MG63 (cell line): Measurements from ENCODE around the gene TSPAN10. TPM values are rescaled to one million over a fixed set of nuclear protein-coding genes. Genes with fewer than 3 reads are reported as not detected.

Experiments used
- DNase-seq: peaks from one replicate; pipeline ENCODE4 v3.0.0-alpha.2; 2020
- H3K27me3 ChIP-seq: fragments of 250-450 bp; sonication (Bioruptor Pico); 2 replicates; pipeline ENCODE4 v1.5.1; 2020; ENCODE audit warnings: mild to moderate bottlenecking, moderate library complexity
- H3K36me3 ChIP-seq: fragments of 250-450 bp; sonication (Bioruptor Pico); 2 replicates; pipeline ENCODE4 v1.5.1; 2020; ENCODE audit warnings: mild to moderate bottlenecking, moderate library complexity
- H3K4me3 ChIP-seq: fragments of 250-450 bp; sonication (Bioruptor Pico); 2 replicates; pipeline ENCODE4 v1.5.1; 2020; ENCODE audit warnings: mild to moderate bottlenecking, moderate library complexity
- H3K9me3 ChIP-seq: fragments of 250-450 bp; sonication (Bioruptor Pico); 2 replicates; pipeline ENCODE4 v1.5.1; 2020; ENCODE audit warnings: mild to moderate bottlenecking, moderate library complexity
- total RNA-seq: library from RNA; depleted of rRNA; stranded (reverse); fragments of >200 nt; shearing (Covaris generic); gene quantifications from 2 replicates; pipeline ENCODE4 v1.2.3, GENCODE V29; 2014; ENCODE audit warnings: low replicate concordance

The TSPAN10 gene
- total RNA-seq, 1 experiment from 2014 or later, result 3.7 TPM

DNA sequence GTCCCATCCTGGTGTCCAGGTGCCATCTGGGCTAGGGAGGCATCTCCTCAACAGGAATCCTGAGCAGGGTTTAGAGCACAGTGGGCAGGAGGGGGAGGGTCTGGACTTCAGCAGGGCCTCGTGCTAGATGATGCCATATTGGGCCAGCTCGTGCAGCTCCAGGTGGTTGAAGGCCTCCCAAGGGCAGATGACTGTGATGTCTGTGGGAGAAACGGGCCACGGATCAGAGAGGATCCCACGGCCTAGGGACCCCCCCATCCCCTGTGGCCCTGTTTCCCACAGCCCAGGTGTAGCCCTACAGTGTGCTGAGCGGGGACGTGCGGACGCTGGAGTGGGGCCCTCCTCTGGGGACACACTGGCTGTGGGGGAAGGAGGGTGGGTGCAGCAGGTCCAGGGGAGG lies 14.0 kb downstream of the TSPAN10 start:
- no peak for DNase-seq
- H3K36me3 ChIP-seq, result no peaks in the 10 kb centered on the region
- H3K27me3 ChIP-seq, result no peaks in the 10 kb centered on the region
- peaks cover 6% of the 10 kb centered on the region; the same call in 1 of the 2 replicates for H3K9me3 ChIP-seq
- no peak overlapping the region for H3K4me3 ChIP-seq

DNA sequence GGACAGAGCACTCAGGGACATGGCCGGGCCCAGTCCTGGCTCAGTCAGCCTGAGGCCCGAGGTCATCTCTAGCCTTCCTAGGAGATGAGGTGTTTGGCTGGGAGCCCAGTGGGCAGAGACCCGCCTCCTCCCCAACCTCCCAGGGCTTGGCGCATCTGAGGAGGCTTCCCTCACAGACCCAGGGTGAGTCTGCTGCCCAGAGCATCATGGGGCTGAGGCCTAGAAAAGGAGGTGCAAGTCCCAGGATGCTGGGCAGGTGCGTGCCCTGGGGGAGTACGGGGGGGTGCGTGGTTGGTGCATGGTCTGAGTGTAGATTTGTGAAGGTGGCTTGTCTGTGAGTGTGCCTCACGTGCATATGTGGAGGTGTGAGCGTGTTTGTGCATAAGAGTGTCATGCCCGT lies 14.7 kb downstream of the TSPAN10 start:
- DNase-seq, result peak; percentile 94
- Histone ChIP-seq H3K4me3 (no peak overlapping the region), H3K9me3 (peaks cover 6% of the 10 kb centered on the region; the same call in 1 of the 2 replicates), H3K36me3 (no peaks in the 10 kb centered on the region), H3K27me3 (no peaks in the 10 kb centered on the region)

DNA sequence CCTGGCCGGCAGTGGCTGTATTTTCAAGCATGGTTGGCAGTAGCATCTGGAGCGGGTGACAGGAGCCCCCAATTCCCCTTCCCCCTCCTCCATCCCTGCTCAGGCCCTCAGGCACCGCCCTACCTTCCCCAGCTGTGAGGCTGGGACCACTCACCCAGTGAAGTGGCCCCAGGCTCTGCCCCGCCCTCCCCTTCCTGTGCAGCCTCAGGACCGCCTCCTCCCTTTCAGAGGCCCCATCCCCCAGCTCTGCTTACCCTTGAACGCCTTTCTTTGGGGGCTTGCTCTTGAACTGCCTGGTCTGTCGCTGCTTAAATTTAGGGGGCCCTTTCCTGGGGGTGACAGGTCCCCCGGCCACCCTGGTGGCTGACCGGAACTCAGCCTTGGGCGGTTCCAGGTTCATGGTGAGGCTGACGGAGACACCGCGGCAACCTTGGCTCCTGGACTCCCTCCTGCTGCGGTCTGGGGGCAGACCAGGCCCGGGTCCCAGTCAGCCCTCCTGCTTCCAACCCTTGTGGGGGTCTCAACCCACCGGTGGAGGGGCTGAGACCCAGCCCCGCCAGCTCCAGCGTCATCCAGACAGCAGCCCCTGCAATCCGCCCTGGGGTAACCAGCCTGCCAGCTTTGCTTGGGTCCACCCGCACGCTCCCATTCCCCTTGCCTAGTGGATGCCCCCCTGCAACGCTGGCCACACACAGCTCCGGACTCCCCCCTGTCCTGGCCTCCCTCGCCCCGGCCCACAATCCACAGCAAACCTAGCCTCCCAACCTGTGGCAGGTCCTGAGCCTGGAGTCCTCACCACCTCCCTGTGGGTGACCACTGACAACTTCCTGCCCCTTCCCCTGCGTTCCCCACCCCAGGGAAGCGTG lies 16.1 kb downstream of the TSPAN10 start:
- Histone ChIP-seq H3K4me3 (no peak overlapping the region), H3K36me3 (no peaks in the 10 kb centered on the region), H3K9me3 (peaks cover 6% of the 10 kb centered on the region; the same call in 1 of the 2 replicates), H3K27me3 (no peaks in the 10 kb centered on the region)
- DNase-seq, result no peak

DNA sequence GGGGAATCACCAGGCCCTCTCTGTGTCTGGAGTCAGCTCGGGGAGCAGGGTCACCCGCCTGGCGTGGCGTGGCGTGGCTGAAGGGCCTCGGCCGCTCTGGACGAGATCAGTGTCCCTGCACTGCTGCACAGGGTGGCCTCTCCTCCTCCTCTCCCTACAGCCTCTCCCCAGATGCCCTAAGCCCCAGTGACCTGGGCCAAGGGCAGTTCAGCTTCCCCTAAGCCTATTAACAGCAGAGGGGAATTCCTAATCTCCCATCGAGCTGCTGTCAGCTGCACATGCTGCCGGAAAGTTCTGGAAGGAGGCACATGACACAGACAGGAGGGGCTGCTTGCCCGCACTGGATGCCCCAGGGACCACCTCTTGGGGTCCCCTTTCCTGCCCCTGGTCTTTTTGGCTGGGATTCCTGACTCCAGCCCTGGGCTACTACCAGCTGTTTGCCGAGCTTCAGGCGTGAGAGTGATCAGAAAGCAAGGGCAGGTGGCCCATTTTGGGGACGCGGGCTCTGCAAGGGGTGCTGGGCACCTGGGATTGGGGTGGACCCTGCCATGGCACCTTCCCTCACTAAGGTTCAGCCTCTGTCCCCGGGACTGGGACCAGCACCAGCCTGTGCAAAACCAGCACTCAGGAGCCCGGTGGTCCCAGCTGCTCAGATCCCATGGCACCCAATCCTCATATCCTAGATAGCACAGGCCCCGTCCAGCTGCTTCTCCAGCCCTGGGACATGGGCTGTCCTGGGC lies 18.6 kb downstream of the TSPAN10 start:
- no peaks in the 10 kb centered on the region for H3K9me3 ChIP-seq
- no peaks in the 10 kb centered on the region for H3K36me3 ChIP-seq
- H3K4me3 ChIP-seq, result no peak overlapping the region
- no peak for DNase-seq
- no peaks in the 10 kb centered on the region for H3K27me3 ChIP-seq

DNA sequence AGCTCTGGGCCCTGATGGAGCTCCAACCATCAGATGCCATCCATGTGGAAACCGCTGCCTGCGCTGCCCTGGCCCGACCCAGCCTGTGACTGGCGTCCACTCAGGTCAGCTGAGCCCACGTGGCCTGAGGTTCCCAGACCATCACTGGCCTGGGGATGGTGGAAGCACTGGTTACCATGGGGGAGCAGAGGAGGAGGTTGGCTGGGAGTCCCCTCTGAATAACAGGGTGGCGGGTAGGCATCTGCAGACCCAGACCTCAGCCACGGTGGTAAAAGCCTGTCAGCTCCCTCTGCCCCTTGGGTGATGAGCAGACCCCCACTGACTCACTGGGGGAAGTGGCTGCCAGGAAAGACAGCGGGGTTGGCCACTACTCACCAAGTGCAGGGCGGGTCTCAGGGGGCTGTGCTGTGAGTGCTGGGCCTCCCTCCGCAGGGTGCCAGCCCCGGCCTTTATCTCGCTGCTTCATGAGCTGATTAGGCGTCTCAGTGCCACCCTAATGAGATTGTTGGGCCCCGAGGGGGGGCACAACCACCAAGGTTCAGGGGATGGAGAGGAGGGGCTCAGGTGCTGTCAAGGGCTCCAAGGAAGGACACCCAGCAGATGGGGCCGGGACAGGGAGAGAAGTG lies 19.2 kb downstream of the TSPAN10 start, which contains the start of gene PDE6G:
TSS of gene PDE6G (minus strand) at position 425 of the 626 bp plus-strand sequence. CDS start 3,237 bp downstream, outside the sequence.
- H3K4me3 ChIP-seq, result no peak within 1 kb of the TSS
- no peak for DNase-seq
- no peaks in the 10 kb centered on the region for H3K9me3 ChIP-seq
- no peaks in the 10 kb centered on the region for H3K36me3 ChIP-seq
- H3K27me3 ChIP-seq, result no peaks in the 10 kb centered on the region

DNA sequence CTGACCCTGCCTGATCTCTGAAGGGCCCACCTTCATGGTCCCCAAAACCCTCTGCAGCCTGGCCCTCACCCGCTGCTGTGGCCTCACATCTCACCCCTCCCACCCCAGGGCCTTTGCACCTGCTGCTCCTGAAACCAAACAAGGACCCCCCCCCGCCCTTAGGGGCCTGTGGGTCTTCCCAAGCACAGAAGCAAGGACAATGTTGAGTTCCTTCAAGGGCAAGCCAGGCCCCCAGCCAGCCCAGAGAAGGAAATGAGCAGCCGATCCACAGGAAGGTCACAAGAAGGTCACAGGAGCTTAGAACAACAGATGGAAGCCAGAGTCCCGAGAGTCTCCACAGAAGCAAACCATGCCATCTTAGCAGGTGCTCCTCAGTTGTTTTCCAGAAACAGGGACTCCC lies 19.8 kb downstream of the TSPAN10 start:
- no peak for DNase-seq
- H3K4me3 ChIP-seq, result no peak overlapping the region
- no peaks in the 10 kb centered on the region for H3K9me3 ChIP-seq
- no peaks in the 10 kb centered on the region for H3K36me3 ChIP-seq
- no peaks in the 10 kb centered on the region for H3K27me3 ChIP-seq

DNA sequence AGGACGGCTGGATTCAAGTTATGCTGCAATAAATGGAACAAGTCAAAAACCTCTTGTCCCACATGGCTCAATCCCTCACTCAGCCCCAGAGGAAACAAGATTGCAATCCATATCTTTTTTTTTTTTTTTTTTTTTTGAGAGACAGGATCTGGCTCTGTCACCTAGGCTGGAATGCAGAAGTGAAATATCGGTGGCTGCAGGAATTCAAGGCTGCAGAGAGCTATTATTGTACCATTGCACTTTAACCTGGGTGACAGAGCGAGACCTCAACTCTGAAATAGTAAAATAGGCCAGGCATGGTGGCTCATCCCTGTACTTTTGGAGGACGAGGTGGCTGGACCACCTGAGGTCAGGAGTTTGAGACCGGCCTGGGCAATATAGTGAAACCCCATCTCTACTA lies 22.0 kb downstream of the TSPAN10 start:
- Histone ChIP-seq H3K27me3 (no peaks in the 10 kb centered on the region), H3K9me3 (no peaks in the 10 kb centered on the region), H3K4me3 (no peak overlapping the region), H3K36me3 (peaks cover 1% of the 10 kb centered on the region; the same call in 1 of the 2 replicates)
- no peak for DNase-seq

DNA sequence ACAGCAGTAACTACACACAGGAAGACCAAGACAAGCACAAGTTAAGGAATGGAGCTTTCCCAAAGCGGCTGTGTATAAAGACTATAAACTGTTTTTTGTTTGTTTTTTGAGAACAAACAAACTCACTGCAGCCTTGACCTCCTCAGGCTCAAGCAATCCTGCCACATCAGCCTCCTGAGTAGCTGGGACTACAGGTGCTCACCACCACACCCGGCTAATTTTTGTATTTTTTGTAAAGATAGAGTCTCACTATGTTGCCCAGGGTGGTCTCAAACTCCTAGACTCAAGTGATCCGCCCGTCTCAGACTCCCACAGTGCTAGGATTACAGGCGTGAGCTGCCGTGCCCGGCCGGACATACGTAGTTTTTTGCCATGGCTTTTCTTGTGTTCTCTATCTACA lies 23.4 kb downstream of the TSPAN10 start:
- no peak for DNase-seq

DNA sequence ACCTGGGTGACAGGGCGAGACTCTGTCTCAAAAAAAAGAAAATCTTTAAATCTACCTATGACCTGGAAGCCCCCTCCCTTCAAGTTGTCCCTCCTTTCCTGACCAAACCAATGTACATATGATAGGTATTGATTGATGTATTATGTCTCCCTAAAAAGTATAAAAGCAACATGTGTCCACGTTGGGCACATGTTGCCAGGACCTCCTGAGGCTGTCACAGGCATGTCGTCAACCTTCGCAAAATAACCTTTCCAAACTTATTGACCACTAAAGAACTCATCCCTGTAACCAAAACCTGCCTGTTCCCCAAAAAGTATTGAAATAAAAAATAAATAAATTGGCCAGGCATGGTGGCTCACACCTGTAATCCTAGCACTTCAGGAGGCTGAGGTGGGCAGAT lies 25.0 kb downstream of the TSPAN10 start:
- Histone ChIP-seq H3K9me3 (no peaks in the 10 kb centered on the region), H3K4me3 (no peak overlapping the region), H3K27me3 (no peaks in the 10 kb centered on the region), H3K36me3 (peaks cover 16% of the 10 kb centered on the region)
- DNase-seq, result no peak

More for the DNA sequence above, 23.4 kb downstream of the TSPAN10 start:
- Histone ChIP-seq H3K27me3 (no peaks in the 10 kb centered on the region), H3K4me3 (no peak overlapping the region), H3K9me3 (no peaks in the 10 kb centered on the region), H3K36me3 (peaks cover 14% of the 10 kb centered on the region)

DNA sequence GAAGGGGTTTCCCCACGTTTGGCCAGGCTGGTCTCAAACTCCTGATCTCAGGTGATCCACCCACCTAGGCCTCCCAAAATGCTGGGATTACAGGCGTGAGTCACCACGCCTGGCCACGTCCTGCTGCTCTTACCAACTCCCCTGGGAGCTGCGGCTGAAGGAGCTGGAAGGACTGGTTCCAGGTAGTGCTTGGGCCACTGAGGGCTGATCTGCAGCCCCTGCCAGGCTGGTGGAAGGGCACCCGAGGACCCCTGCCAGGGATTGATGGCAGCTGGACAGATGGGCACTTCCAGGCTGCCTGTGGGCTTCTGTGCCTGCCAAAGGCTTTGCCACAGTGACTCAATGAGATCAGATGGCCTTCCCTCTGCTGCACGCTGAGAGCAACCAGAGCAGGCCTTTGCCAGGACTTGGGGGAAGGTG lies 27.1 kb downstream of the TSPAN10 start:
- H3K27me3 ChIP-seq, result no peaks in the 10 kb centered on the region
- H3K9me3 ChIP-seq, result no peaks in the 10 kb centered on the region
- peak; percentile 24 for DNase-seq
- H3K4me3 ChIP-seq, result no peak overlapping the region
- peaks cover 33% of the 10 kb centered on the region for H3K36me3 ChIP-seq

DNA sequence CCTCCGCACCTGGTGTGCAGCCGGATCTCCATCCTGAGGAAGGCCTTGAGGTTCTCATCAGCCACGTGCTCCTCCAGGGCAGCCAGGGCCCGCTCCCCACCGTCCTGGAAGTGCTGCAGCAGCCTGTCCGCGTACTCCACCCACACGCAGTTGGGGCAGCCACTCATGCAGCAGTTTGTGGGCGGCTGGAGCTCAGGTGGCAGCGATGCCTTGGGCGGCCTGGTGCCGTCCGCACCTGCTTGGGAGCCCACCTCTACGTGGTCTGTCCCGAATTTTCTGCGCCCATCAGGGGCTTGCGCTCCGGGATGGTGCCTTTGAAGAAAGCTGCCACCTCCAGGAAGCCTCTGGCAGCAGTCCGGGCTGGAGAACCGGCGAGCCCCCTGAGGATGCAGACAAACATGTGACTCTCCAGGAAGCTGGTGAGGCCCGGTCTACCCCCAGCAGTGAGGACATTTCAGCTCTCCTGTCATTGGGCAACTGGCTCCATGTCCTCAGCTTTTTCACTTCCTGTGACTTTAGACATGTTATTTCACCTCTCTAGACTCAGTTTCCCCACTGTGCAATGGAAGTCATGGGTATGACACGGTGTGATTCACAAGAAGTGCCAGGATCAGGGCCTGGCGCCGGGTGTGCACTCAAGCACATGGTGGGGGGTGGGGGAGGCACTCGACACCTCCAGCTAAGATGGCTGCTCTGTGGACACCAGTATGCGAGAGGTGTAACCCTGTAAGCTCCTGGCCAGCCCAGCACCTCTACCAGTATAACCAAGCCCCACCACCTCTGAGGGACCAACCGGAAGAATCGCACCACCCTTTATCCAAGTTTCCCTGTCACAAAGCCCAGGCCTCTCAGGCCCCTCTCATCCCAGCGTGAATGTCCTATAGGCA lies 28.5 kb downstream of the TSPAN10 start:
- Histone ChIP-seq H3K9me3 (no peaks in the 10 kb centered on the region), H3K27me3 (no peaks in the 10 kb centered on the region), H3K36me3 (peaks cover 47% of the 10 kb centered on the region), H3K4me3 (peak overlapping the region; percentile 90)
- DNase-seq, result peak; percentile 48

DNA sequence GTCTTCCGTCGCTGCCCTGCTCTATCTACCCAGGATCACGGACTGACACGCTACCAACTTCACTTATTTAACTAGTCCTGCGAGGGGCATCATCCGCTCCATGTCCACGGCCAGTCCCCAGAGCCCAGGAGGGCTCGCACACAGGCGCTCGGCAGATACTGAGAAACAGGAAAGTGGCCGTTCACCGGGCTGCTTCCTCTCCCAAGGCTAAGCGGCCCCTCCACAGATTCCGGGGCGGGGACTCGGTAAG lies 29.0 kb downstream of the TSPAN10 start:
- Histone ChIP-seq H3K27me3 (no peaks in the 10 kb centered on the region), H3K9me3 (no peaks in the 10 kb centered on the region), H3K36me3 (peaks cover 51% of the 10 kb centered on the region), H3K4me3 (peak overlapping the region; percentile 90)
- DNase-seq, result no peak

DNA sequence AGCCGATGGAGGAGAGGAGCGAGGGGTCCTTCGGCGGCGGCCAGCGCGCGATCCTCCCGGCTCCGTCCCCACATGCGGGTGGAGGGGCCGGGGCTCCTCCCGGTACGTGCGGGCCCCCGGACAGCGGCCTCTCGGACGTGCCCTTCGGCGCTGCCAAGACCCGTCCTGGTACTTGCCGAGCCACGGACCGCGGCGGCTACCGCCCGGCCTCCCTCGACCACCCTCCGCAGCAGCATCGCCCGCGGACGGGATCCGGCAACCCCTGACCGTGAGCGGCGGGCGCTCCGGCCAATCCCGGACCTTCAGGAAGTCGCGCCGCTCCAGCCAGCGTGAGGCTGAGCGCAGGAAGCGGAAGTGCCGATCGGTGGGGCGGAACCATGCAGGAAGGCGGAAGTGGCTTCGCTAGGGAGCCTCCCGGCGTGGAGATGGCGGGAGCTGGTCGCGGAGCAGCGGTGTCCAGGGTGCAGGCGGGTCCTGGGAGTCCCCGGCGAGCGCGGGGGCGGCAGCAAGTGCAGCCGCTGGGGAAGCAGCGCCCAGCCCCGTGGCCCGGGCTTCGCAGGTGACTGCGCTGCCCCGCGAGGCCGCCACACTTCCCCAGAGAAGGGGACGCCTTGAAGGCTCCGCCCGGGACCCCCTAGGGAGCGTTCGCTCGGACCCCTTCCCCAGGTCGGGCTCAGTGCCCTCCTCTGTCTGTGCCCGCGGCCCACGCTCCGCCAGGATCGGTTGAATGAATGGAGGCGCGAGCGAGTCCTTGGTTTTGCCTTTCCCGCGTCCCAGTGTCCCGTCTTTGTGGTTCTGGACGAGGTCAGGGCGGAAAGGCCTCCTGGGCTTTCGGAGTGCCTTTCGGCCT lies 29.6 kb downstream of the TSPAN10 start, which contains the start of the genes CCDC137 and OXLD1:
TSS of gene CCDC137 (plus strand) at position 396 of the 850 bp plus-strand sequence. CDS start at position 426, 30 bp downstream.
TSS of gene OXLD1 (minus strand) at position 264 of the 850 bp plus-strand sequence. CDS start at position 236, 28 bp downstream.
- H3K27me3 ChIP-seq, result no peaks in the 10 kb centered on the region
- H3K4me3 ChIP-seq, result peak within 1 kb of the TSS; percentile 90
- peaks cover 56% of the 10 kb centered on the region for H3K36me3 ChIP-seq
- H3K9me3 ChIP-seq, result no peaks in the 10 kb centered on the region
- DNase-seq, result peak; percentile 99

DNA sequence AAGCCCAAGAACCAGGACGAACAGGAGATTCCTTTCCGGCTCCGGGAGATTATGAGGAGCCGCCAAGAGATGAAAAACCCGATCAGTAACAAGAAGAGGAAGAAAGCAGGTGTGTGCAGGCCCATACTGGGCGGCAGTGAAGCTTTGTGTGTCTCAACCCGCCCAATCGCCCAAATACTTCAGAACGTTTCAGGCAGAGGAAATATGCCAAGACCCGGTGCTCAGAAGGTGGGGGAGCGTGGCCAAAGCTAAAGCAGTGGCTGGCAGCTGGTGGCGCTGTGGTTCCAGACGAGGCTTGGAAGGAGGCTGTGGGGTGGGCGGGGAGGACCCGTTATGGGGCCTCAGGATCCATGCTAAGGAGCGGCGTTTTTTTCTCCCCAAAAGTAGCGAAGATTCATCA lies 30.8 kb downstream of the TSPAN10 start:
- no peak for DNase-seq
- no peaks in the 10 kb centered on the region for H3K27me3 ChIP-seq
- no peaks in the 10 kb centered on the region for H3K9me3 ChIP-seq
- peak overlapping the region; percentile 90 for H3K4me3 ChIP-seq
- peaks cover 67% of the 10 kb centered on the region for H3K36me3 ChIP-seq

DNA sequence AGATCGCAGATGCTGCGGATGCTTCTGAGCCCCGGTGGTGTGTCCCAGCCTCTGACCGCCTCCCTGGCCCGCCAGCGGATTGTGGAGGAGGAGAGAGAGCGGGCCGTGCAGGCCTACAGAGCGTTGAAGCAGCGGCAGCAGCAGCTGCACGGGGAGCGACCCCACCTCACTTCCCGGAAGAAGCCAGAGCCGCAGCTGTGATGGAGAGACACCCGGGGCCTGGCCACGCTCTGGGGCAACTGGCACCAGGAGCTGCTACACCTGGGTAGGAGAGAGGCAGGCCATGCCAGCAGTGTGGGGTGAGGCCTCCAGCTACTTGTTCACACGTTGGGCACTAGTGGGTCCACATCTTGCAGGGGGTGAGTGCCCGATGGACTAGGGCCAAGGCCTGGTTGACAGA lies 35.5 kb downstream of the TSPAN10 start:
- no peak overlapping the region for H3K4me3 ChIP-seq

More for the DNA sequence above, 35.5 kb downstream of the TSPAN10 start:
- DNase-seq, result no peak
- H3K36me3 ChIP-seq, result peaks cover 68% of the 10 kb centered on the region
- H3K27me3 ChIP-seq, result no peaks in the 10 kb centered on the region
- no peaks in the 10 kb centered on the region for H3K9me3 ChIP-seq
